IPS-NIHi7 (cell line): ENCODE data around the gene IFNG-AS1.

Experiments used
- DNase-seq: peaks from one replicate; pipeline ENCODE4 v3.0.0; 2012; ENCODE audit warnings: mixed read lengths; ENCODE audit errors: extremely low spot score

The IFNG-AS1 gene

DNA sequence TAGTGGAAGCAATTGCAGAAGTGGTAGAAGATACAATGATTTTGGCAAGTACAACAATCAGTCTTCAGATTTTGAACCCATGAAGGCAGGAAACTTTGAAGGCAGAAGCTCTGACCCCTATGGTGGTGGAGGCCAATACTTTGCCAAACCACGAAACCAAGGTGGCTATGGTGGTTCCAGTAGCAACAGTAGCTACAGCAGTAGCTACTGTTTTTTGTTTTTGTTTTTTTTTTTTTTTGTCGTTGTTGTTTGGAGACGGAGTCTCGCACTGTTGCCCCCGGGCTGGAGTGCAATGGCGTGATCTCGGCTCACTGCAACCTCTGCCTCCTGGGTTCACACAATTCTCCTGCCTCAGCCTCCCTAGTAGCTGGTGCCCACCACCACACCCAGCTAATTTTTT, 47.4 kb downstream of the IFNG-AS1 start:
- no peak for DNase-seq

DNA sequence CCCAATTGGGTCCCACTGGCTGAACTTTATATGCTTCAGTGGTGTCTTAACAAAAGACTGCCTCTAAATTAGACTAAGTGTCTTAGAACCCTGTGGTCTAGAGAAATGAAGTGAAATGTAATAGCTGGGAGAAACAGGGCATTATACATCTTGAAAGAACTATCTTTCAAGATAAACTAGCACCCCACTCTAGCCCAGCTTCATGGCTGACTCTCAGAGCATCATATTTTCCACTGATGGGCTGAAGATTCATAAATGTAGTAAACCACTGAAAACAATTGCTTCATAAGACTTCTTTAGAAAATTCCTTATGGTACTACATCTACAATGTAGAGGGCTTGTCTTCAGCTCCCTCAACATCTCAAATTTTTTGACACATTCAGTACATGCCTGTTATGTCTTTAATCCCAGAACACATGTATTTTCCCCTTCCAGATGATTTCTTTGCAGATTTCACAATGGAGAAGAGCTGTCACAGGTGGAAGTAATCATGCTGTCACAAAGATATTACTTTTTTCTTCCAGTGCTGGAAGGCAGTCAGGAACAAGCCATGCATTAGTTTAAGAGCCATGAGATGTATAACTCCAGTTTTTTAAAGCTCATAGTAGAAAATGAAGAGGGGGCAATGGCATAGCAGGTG, 48.5 kb downstream of the IFNG-AS1 start:
- no peak for DNase-seq

DNA sequence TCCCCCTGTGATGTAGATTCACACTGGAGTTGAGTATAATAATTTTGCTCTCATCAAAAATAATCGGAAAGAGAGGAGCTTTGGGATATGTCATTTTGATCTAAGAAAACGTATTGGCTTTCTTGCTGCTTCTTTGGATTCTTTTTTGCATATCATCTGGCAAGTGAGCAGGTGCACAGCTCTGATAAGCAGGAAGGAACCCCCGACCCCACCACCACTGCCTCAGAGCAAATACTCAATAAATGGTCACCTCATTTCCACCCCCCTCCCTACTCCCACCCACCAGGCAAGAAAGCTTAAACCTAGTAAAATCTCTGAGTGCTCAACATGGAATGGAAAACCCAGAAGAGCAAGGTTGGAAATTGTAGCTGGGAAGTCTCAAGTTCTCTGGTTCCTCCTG, 49.4 kb downstream of the IFNG-AS1 start:
- no peak for DNase-seq

DNA sequence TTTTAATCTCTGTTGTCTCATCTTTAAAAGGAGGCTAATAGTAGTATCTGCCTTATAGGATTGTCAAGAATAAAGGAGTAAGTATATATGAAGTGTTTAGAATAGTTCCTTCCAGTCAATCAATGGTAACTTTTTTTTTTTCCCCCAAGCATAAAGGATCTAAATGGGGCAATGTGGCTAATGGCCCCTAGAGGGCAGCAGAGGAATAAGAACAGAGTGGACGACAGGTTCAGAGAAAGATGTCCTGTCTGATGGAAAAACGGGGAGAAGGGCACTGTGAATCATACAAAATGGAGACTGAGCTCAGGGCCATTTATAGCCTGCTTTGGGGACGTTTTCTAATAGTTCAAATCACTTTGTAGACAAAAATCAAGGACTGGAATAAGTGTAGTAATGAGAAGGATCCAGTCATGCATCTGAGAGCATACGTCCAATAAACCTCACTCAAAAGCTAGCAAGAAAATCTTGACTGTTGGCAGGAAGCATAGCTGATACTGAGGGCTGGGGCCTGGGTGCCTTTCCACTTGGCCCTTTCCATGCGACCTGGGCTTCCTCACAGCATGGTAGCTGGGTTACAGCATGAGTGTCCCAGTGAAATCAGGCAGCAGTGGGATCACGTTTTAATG, 51.3 kb downstream of the IFNG-AS1 start:
- DNase-seq: peak; percentile 85

DNA sequence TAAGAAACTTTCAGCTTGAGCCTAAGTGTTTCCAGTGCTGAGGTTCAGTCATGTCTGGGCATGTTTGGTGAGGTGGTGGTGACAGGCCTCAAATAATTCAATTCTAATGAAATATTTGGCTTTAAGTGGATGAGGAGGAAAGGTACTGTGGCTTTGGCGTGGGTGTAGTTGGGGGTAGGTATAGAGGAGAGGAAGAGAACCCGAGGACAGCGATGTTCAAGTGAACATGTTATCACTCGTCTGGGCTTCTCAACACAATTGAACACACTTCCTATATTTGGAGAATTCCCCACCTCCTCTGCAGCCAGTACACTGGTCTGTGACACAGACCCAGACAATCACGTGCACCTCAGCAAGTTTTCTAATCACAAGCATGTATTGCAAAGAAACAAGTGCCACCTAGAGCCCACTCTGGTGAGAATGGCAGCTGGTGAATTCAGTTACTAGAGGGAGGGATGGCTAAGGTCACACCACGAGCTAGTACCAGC, 53.0 kb downstream of the IFNG-AS1 start:
- DNase-seq: peak; percentile 19

DNA sequence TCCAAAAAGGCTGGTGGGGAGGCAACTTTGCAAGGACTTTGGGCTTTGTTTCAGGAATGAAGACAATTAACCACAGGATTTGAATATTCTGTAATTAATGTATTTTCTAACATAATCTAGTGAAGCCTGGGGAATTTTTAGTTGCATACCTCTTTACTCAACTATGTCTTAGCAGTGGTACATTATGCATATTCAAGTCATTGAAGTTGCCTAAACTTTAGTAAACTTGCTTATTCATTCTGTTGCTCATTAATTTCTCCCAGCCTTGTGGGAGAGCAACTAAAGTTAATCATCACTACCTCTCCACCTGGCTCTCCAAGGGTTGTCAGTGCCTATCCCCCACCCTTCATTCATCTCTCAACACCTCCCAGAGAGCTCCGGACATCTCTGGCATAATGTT, 54.2 kb downstream of the IFNG-AS1 start:
- no peak for DNase-seq

DNA sequence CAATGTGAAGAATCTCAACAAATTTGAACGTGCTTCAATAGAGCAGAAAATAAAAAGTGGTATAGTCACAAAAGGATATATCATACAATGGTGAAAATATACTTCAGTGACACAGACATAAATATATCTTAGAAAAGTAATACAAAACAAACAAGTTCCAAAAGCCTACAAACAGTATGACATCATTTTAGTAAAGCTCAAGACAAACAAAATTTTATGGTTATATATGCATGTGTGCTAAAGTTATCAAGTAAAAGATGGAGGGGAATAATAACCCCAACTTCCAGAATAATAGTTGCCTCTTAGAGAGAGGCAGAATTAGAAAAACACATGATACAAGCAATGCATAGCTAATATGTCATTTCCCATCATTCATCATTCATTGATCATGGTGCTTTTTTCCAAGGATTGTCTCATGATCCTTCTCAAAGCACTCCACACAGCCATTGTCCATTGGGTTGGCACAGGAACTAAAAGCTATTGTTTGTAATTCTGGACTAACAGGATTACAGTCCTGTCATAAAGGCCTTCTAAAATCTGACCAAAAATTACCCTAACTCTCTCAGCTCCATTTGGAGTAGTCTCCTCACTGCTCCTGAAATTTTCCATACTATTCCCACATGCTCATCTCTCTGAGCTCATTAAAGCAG, 59.5 kb downstream of the IFNG-AS1 start:
- DNase-seq: no peak

DNA sequence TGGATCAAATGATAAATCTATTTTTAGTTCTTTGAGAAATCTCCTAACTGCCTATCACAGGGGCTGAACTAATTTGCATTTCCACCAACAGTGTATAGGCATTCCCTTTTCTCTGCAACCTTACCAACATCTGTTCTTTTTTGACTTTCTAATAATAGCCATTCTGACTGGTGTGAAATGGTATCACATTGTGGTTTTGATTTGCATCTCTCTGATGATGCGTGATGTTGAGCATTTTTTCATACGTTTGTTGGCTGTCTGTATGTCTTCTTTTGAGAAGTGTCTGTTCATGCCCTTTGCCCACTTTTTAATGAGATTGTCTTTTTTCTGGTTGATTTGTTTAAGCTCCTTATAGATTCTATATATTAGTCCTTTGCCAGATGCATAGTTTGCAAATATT, 67.1 kb downstream of the IFNG-AS1 start:
- no peak for DNase-seq

DNA sequence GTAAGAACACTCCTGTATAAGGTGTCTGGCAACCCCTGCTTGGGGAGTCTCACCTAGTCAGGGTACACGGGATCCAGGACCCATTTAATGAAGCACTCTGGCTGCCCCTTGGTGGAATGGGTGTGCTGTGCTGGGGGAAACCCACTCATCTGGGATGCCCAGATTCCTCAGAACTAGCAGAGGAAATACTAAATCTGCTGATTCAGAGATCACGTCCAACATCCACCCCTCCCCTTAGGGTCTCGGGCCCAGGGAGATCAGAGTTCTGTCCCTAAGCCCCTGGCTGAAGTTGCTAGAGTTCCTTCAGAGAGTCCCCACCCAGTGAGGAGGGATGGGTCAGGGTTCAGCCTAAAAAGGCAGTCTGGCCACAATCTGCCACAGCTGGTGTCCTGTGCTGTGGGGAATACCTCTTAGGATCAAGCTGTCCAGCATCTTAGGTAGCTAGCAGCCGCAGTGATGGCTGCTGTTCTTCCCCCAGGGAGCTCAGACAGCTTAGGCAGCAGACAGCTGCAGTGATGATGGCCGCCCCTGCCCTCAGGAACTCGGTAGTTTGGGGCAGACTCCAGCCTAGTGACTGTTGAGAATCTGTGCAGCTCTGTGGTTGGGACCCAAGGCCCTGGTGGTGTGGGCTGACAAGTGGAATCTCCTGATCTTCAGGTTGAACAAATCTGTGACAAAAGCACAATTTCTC, 74.8 kb downstream of the IFNG-AS1 start:
- no peak for DNase-seq

DNA sequence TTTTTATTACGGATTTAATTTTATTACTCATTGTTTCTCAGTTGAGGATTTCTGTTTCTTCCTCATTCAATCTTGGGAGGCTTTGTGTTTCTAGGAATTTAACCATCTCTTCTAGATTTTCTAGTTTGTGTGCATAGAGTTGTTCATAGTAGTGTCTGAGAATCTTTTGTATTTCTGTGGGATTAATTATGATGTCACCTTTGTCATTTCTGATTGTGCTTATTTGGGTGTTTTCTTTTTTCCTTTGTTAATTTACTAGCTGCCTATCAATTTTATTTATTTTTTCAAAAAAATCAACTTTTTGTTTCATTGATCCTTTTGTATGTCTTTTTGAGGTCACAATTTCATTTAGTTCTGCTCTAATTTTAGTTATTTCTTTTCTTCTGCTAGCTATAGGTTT, 75.9 kb downstream of the IFNG-AS1 start:
- DNase-seq: no peak

DNA sequence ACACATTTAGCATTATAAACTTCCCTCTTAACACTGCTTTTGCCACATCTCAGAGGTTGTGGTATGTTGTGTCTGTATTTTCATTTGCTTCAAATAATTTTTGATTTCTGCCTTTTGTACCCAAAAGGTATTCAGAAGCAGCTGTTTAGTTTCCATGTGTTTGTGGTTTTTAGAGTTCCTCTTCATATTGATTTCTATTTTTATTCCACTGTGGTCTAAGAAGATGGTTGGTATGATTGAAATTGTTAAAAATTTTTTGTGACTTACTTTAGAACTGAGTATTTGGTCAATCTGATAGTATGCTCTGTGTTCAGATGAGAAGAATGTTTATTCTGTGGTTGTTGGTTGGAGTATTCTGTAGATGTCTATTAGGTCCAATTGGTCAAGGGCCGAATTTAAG, 76.4 kb downstream of the IFNG-AS1 start:
- DNase-seq: no peak

DNA sequence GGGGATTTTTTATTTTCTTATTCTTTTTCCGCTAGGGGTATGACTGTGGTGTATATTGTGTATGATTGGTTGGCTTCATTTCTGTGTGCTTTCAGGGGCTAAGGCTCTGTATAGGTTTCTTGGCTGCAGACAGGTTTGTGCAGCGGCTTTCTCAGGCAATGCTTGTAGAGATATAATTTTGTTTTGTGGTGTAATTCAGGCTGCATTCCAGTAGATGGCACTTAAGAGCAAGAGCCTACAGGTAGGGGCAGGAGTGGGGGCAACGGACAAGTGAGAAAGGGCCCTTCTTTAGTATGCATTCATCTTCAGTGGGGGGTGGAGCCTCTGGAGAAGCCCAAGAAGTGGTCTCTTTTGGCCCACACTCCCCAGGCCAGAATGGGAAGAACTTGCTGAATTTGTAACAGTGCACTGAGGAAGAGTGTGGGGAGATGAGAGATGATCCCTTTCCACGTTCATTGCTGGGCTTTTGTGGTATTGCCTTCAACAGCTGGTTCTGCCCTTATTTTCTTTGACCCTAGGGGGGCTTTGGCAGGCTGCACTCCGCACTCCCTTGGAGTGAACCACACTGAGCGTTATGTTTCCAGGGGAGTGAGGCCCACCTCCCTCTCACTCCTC, 78.6 kb downstream of the IFNG-AS1 start:
- DNase-seq: peak; percentile 54

DNA sequence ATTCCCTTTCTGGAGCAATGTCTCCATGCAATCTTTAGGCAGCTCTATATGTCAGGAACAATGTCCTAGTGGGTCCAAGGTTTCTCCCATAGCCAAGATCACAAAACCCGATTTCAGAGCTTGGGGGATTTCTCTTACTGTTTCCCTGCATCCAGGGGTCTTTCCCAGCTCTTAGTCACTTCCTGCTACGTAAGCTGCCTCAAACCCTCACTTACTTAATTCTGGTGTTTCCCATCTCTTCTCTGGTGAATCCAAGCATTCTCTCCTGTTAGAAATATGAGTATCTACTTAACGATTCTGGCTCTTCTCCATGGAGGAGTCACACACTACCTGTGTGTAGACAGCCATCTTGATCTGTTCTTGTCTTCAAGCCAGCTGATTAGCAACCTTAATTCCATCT, 80.0 kb downstream of the IFNG-AS1 start:
- DNase-seq: no peak
